Mucosa of descending colon (tissue), 3 donors: Measurements from ENCODE around the gene TSPAN4. TPM values are rescaled to one million over a fixed set of nuclear protein-coding genes. Genes with fewer than 3 reads are reported as not detected.
A peak's percentile ranks its signal among the peaks of the same experiment; 100 is the strongest.

ENCODE experiments used
- ATAC-seq: fragments of 200-7000 bp; cut with Tn5 transposase; one replicate; pipeline ENCODE4 v1.9.1; 2020; ENCODE audit warnings: mild to moderate bottlenecking, moderate library complexity
- DNase-seq, 3 donors: peaks; one replicate each; pipeline ENCODE4 v3.0.0-alpha.2; 2020
- H3K36me3 ChIP-seq: fragments of 200-600 bp; one replicate; pipeline ENCODE4 v1.8.0; 2021; ENCODE audit warnings: low read depth, mild to moderate bottlenecking
- H3K4me1 ChIP-seq: fragments of 200-600 bp; one replicate; pipeline ENCODE4 v1.8.0; 2021; ENCODE audit warnings: low read depth, mild to moderate bottlenecking
- H3K4me3 ChIP-seq: fragments of 200-600 bp; one replicate; pipeline ENCODE4 v1.8.0; 2021; ENCODE audit warnings: mild to moderate bottlenecking
- H3K9me3 ChIP-seq: fragments of 200-600 bp; one replicate; pipeline ENCODE4 v1.8.0; 2021; ENCODE audit warnings: mild to moderate bottlenecking
- intact Hi-C, 2 donors: fragments of 100-400 bp; cut with DNase I in 1 of 2; cut with micrococcal nuclease in 1 of 2; formaldehyde crosslinking; loops; one replicate each; pipeline versions ENCODE4 v1.11.0 to v1.11.1; 2022; cut with DNase I, micrococcal nuclease
- total RNA-seq, 3 donors: library from RNA; stranded (reverse); fragmentation: NEBNext Ultra II Directional in 2 of 3; extraction: Animal tissue kit (Norgen Biotek cat#: 25700) in 2 of 3; gene quantifications; one replicate each; pipeline versions ENCODE4 v1.2.1 to v1.2.4, GENCODE V29; 2021 to 2023
- TF ChIP-seq, protein P1 (sequence below): fragments of 200-600 bp; IDR thresholded peaks from one replicate; pipeline ENCODE4 v1.8.0; 2022; ENCODE audit warnings: antibody characterized with exemption, mild to moderate bottlenecking
- donor health status: DM: no; HTN: no; CAD: no; lungs with moderate emphysema.
- donor health status: DM: no; HTN: no; CAD: no.
- donor health status: DM: no; HTN: yes; CAD: no.

The TSPAN4 gene
- total RNA-seq, 3 donors from 2014 or later: 9.2 to 42.4 (median 24.7) TPM

DNA sequence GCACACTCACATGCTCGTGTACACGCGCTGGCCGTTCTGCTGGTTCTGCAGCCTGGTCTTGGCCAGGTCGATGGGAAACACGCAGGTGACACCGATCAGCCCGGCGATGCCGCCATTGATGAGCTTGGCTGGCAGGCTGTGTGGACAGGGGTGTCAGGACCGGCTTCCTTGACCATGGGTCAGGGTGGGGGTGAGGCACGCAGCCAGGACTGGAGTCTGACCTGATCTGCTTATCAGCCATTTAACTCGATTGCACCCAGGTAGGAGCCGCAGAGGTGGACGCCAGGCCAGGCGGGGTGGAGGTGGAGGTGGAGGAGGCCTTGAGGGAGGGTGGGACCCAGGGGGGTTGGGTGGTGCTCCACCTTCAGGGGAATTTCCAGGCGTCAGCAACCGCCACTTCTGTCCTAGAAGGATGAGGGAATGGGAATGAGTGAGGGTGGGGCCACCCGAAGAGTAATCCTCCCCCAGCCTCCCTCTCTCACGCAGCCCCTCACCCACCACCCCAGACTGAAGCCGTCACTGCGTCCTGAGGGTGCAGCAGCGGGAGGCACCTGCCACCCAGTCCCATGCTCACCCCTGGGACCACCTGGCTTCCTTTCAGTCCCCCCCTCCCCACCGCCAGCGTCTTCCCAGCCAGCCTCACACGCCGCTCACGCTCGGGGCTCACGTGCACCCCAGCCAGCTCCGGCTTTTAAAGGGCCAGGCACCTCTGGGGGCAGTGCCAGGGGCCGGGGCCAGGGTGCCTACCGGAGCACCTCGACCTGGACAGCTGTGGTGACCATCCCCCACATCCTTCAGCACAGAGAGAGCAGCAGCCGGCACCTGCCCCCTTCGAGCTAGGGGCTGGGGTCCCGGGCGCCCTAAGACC lies 47.7 kb upstream of the TSPAN4 start:
- intact Hi-C loops: no loop called here
- peak in 2 of 3 donors; percentile 45 to 67 for DNase-seq
- TF ChIP-seq, protein P1, sequence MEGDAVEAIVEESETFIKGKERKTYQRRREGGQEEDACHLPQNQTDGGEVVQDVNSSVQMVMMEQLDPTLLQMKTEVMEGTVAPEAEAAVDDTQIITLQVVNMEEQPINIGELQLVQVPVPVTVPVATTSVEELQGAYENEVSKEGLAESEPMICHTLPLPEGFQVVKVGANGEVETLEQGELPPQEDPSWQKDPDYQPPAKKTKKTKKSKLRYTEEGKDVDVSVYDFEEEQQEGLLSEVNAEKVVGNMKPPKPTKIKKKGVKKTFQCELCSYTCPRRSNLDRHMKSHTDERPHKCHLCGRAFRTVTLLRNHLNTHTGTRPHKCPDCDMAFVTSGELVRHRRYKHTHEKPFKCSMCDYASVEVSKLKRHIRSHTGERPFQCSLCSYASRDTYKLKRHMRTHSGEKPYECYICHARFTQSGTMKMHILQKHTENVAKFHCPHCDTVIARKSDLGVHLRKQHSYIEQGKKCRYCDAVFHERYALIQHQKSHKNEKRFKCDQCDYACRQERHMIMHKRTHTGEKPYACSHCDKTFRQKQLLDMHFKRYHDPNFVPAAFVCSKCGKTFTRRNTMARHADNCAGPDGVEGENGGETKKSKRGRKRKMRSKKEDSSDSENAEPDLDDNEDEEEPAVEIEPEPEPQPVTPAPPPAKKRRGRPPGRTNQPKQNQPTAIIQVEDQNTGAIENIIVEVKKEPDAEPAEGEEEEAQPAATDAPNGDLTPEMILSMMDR: no peak
- H3K9me3 ChIP-seq: no peaks in the 10 kb centered on the region
- H3K4me1 ChIP-seq: peaks cover 27% of the 10 kb centered on the region
- no peak overlapping the region for H3K4me3 ChIP-seq
- H3K36me3 ChIP-seq: no peaks in the 10 kb centered on the region
- ATAC-seq: peak; percentile 12

DNA sequence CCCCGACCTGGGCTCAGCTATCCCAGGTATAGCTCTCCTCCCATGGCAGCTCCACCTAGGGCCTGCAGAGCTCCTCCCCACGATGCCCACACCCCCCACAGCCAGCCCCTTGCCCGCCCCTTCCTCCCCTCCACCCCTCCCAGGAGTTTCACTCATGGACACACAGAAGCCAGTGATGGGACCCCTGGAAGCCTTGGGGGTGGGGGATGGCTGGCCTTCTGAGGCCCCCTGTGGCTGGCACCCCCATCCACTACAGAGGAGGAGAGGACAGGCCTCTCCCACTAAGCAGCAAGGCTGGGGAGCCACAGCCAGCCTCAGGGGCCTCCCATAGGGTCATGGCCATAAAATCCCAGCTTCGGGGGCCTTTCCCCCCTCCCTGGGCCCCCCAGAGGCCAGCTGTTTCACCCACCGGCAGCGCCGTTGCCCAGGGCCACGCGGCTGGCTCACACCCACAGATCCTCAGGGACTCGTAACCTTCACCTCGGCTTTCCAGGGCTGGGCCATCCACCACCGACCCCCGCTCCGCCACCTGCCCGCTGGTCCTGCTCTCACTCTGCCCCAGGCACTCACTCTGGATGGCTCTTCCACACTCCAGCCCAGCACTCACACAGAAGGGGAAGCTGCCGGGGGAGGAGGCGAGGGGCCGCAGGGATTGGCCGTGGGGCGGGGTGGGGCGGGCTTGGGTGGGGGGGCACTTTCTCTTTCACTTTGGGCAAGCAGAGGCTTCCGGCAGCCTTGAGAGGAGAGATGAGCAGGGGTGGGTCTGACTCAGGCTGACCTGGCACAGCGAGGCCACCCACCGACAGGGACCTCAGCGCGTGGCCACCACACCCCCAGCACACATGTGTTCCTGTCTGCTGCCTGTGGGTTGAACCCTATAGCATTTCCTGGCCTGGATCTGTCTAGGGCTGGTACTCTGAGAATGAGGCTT lies 46.8 kb upstream of the TSPAN4 start:
- intact Hi-C loops: no loop called here
- peak; percentile 55 for ATAC-seq
- H3K4me3 ChIP-seq: peak overlapping the region; percentile 28
- H3K36me3 ChIP-seq: no peaks in the 10 kb centered on the region
- H3K9me3 ChIP-seq: no peaks in the 10 kb centered on the region
- TF ChIP-seq, protein P1: no peak
- peaks cover 27% of the 10 kb centered on the region for H3K4me1 ChIP-seq
- peak; percentile 73 to 86 (median 82) for DNase-seq

DNA sequence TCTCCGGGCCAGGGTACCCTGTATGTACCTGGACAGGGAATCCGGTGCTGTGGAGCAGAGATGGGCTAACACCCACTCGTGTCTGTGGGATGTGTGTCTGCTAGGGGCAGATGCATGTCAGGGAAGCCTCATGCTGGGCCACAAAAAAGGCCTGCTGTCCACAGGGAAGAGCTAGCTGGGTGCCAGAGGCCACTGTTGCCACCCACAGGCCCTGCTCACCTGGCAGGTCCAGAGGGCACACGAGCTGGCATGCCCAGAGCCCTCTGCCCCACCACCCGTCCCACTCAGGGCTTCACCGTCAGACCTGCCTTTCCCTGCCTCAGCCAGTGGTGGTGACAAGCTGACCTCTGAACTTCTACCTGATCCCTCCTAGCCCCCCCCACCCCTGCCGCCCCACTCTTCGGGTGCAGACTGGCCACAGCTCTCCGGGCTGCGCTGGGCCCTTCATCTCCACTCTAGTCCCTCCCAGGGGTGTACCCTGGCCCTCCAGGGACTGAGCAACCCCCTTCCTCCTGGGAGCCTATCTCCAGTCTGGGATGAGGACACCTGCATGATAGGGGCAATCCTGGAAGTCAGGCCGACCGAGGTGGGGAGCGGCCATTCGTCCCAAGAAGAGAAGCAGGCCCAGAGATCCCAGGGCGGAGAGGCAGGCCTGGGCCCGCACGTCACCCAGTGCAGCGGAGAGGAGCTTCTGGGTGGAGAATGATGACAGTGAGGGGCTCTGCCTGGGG lies 45.9 kb upstream of the TSPAN4 start:
- ATAC-seq: peak; percentile 13
- Histone ChIP-seq H3K36me3 (no peaks in the 10 kb centered on the region), H3K4me1 (peaks cover 27% of the 10 kb centered on the region), H3K9me3 (no peaks in the 10 kb centered on the region), H3K4me3 (no peak overlapping the region)
- DNase-seq: peak in 2 of 3 donors; percentile 36 to 59
- intact Hi-C loops: no loop called here
- TF ChIP-seq, protein P1: no peak

DNA sequence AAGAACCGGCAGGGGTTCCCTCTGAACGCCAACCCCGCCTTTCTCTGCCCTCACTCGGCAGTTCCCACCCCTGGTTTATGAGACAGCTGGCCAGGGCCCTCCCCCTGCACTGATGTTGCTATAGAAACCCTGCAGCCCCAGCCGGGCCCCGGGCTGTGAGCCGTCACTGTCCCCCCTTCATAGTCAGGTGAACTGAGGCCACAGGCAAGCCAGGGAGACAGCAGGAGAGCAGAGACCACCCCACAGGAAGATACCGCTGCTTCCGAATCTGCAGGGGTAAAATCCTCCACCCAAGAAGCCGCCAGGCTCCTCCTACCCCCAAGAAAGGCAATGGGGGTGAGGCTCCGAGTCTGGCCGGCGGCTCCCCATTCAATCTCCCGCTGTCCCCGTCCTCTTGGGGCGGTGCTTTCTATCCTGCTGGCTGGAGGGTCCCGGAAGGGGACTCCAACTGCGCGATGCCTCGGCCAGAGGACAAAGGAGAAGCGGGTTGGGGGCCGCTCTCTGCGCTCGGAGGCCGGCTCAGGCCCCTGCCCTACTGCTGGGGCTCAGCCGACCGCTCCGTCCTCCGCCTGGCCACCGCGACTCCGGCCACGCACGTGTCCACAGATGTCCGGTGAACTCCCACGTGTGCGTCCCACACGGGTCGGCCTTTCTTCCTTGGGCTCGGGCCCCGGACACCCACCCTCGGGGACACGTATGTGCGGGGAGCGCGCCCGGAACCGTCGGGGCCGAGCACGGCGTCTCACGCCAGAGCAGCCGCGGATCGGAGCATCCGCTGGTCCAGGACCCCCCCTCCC lies 45.2 kb upstream of the TSPAN4 start:
- TF ChIP-seq, protein P1: no peak
- intact Hi-C loops: no loop called here
- ATAC-seq (peak; percentile 54), DNase-seq (peak; percentile 76 to 89 (median 82))
- Histone ChIP-seq H3K9me3 (no peaks in the 10 kb centered on the region), H3K4me3 (peak overlapping the region; percentile 51), H3K4me1 (peaks cover 27% of the 10 kb centered on the region), H3K36me3 (no peaks in the 10 kb centered on the region)
